Kidney (tissue), 14 donors: ENCODE data around the gene BDKRB2. TPM values are rescaled to one million over a fixed set of nuclear protein-coding genes. Genes with fewer than 3 reads are reported as not detected.

Experiments
- DNase-seq, 5 donors: peaks; one replicate each; pipeline ENCODE4 v3.0.0-alpha.2; 2013 to 2020
- FAIRE-seq: peaks from 2 replicates; lab custom pipeline; 2012; peaks lifted over from hg19 to GRCh38; lab: Jason Lieb, UNC
- H3K27ac ChIP-seq, 2 donors: one replicate each; pipeline ENCODE4 v1.7.0; 2013; ENCODE audit warnings: low read depth in 2 of 2, low read length in 2 of 2, inconsistent platforms in 1 of 2
- H3K27me3 ChIP-seq: one replicate; pipeline ENCODE4 v1.7.1; 2013; ENCODE audit warnings: low read length, inconsistent platforms; ENCODE audit not compliant: control insufficient read depth, insufficient read depth
- H3K36me3 ChIP-seq, 3 donors: one replicate each; pipeline versions ENCODE4 v1.7.0 to v1.7.1; 2013; ENCODE audit warnings: low read length in 3 of 3, control low read depth in 1 of 3, inconsistent platforms in 1 of 3; ENCODE audit not compliant: insufficient read depth in 3 of 3, control insufficient read depth in 2 of 3
- H3K4me1 ChIP-seq, 3 donors: one replicate each; pipeline versions ENCODE4 v1.7.0 to v1.7.1; 2013; ENCODE audit warnings: low read length in 3 of 3, inconsistent platforms in 1 of 3, low read depth in 1 of 3; ENCODE audit not compliant: control insufficient read depth in 2 of 3, insufficient read depth in 2 of 3
- H3K4me3 ChIP-seq, 3 donors: one replicate each; pipeline versions ENCODE4 v1.7.0 to v1.8.1; 2013; ENCODE audit warnings: low read length in 3 of 3, control low read depth in 1 of 3, inconsistent platforms in 1 of 3
- H3K9ac ChIP-seq, 3 donors: one replicate each; pipeline versions ENCODE4 v1.7.0 to v1.7.1; 2013; ENCODE audit warnings: low read length in 3 of 3, control low read depth in 1 of 3, inconsistent platforms in 1 of 3
- H3K9me3 ChIP-seq, 3 donors: one replicate each; pipeline versions ENCODE4 v1.7.0 to v1.7.1; 2013; ENCODE audit warnings: low read length in 3 of 3, control low read depth in 1 of 3, inconsistent platforms in 1 of 3; ENCODE audit not compliant: control insufficient read depth in 2 of 3, insufficient read depth in 1 of 3
- intact Hi-C: fragments of 100-400 bp; cut with DNase I; formaldehyde crosslinking; loops from one replicate; pipeline ENCODE4 v1.11.1; 2022
- polyA plus RNA-seq: library from polyadenylated mRNA; stranded (reverse); fragments of 350-450 nt; fragmentation: Illumina TruSeq; extraction: RNeasy Lipid Tissue Mini Kit (QIAGEN cat#74804); gene quantifications from one replicate; pipeline ENCODE4 v1.2.3, GENCODE V29; 2014; ENCODE audit warnings: low read depth, low replicate concordance; ENCODE audit not compliant: insufficient read depth
- total RNA-seq: library from RNA; stranded (reverse); fragmentation: NEBNext Ultra II Directional; extraction: Animal tissue kit (Norgen Biotek cat#: 25700); gene quantifications from one replicate; pipeline ENCODE4 v1.2.1, GENCODE V29; 2021
- TF ChIP-seq, protein P1 (sequence below): IDR thresholded peaks from 3 replicates; pipeline ENCODE4 v1.5.1; 2012; ENCODE audit warnings: mild to moderate bottlenecking, moderate library complexity, borderline replicate concordance; ENCODE audit not compliant: insufficient read depth; ENCODE audit errors: extremely low read depth
- donor health status: control.
- donor health status: control.
- donor health status: control.
- donor health status: control.
- donor health status: control.
- donor health status: DM: yes; HTN: yes; CAD: no.
- donor health status: Normal renal cell carcinoma (clear cell type).

Gene BDKRB2
- total and polyA plus RNA-seq, 2 donors from 2014 or later: 7.4 to 16.1 TPM

DNA sequence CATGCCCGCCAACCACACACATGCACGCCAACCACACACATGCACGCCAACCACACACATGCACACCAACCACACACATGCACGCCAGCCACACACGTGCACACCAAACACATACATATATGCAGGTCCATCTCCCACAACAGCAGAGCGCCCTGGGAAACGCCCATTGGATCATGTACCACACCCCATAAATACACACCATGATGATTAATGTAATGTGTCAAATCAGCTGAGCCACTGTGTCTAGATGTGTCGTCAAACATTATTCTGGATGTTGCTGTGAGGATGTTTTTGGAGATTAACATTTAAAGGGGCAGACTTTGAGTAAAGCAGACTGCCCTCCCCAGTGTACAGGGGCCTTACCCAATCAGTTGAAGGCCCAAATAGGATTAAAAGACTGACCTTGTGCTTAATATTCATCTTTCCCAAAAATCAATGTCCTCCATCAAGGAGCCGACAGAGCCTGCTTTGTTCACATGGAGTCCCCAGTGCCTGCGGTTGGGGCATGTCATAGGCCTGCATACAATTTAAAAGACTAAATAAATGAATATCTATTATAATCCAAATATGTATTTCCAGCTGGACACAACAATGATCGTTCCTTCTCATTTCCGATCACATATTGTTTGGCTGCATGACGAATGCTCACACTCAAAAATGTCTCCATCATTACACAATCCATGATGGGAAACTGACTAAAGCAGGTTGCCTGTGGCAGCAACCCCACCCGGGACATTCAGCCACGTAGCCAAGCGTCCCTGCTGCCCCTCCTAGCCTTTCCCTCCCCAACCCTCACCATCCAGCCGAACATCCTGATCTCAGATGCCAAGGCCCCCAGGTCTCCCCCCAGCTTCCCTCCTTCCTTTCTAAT lies 23.2 kb upstream of the BDKRB2 start:
- TF ChIP-seq, protein P1, sequence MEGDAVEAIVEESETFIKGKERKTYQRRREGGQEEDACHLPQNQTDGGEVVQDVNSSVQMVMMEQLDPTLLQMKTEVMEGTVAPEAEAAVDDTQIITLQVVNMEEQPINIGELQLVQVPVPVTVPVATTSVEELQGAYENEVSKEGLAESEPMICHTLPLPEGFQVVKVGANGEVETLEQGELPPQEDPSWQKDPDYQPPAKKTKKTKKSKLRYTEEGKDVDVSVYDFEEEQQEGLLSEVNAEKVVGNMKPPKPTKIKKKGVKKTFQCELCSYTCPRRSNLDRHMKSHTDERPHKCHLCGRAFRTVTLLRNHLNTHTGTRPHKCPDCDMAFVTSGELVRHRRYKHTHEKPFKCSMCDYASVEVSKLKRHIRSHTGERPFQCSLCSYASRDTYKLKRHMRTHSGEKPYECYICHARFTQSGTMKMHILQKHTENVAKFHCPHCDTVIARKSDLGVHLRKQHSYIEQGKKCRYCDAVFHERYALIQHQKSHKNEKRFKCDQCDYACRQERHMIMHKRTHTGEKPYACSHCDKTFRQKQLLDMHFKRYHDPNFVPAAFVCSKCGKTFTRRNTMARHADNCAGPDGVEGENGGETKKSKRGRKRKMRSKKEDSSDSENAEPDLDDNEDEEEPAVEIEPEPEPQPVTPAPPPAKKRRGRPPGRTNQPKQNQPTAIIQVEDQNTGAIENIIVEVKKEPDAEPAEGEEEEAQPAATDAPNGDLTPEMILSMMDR: no peak
- FAIRE-seq (no peak), DNase-seq (no peak)
- Histone ChIP-seq H3K27ac (no peak overlapping the region), H3K4me3 (no peak overlapping the region), H3K9ac (no peak overlapping the region), H3K27me3 (no peaks in the 10 kb centered on the region), H3K9me3 (no peaks in the 10 kb centered on the region), H3K4me1 (peaks cover 0 to 2% (median 0%) of the 10 kb centered on the region in 3 donors), H3K36me3 (no peaks in the 10 kb centered on the region)
- intact Hi-C loops: no loop called here

DNA sequence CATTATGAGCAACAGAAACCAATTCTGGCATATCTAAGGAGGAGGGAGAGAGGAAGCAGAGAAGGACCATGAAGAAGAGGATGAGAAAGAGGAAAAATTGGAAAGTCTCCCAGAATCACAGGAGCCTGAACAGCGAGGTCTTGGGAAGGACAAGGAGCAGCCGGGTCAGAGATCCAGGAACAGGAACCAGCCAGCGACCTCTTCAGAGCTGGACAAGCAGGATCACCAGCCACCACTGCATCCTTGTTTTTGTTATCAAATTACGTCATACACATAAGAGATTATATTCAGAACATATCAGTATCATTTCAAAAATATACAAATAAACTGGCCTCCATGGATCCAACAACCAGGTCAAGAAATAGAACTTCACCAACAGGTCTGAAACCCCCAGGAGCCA lies 22.1 kb upstream of the BDKRB2 start:
- Histone ChIP-seq H3K9me3 (no peaks in the 10 kb centered on the region), H3K9ac (no peak overlapping the region), H3K27me3 (no peaks in the 10 kb centered on the region), H3K36me3 (no peaks in the 10 kb centered on the region), H3K4me1 (no peaks in the 10 kb centered on the region), H3K4me3 (no peak overlapping the region), H3K27ac (no peak overlapping the region)
- intact Hi-C loops: no loop called here
- no peak for DNase-seq
- FAIRE-seq: no peak
- TF ChIP-seq, protein P1: no peak

DNA sequence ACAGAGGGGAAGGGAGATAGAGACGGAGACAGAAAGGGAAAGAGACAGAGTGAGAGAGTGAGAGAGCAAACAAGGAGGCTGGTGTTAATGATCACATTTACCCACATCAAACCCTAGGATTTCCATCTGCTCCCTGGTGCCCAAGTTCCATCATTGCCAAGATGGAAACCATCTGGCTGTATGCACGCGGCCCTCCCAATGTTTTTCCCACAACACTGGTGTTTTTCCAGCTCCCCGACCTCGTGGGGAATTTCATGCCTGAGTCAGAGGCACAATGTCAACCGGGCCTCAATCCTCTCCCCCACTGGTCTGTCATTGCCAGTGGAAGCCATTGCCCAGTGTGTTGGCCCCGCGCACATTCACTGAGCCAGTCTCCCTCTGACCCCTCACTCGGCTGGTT lies 19.9 kb upstream of the BDKRB2 start:
- H3K27ac ChIP-seq: no peak overlapping the region
- DNase-seq (no peak), FAIRE-seq (no peak)
- H3K36me3 ChIP-seq: no peaks in the 10 kb centered on the region
- TF ChIP-seq, protein P1: no peak
- intact Hi-C loops: no loop called here
- H3K4me3 ChIP-seq: no peak overlapping the region
- no peaks in the 10 kb centered on the region for H3K4me1 ChIP-seq
- H3K9ac ChIP-seq: no peak overlapping the region
- no peaks in the 10 kb centered on the region for H3K9me3 ChIP-seq
- H3K27me3 ChIP-seq: no peaks in the 10 kb centered on the region
